K562 (cell line): Measurements from ENCODE around the gene MDC1. TPM values are rescaled to one million over a fixed set of nuclear protein-coding genes. Genes with fewer than 3 reads are reported as not detected.

Experiments used
- ATAC-seq: fragments of 200-7000 bp; cut with Tn5 transposase; 3 replicates; pipeline ENCODE4 v1.9.1; 2020; ENCODE audit warnings: moderate library complexity
- Bru-seq: library from RNA; stranded (reverse); fragments of 400-500 nt; gene quantifications from one replicate; lab custom pipeline; 2021; lab: Mats Ljungman, UMichigan
- BruChase-seq, 2 experiments: library from RNA; stranded (reverse); fragments of 400-500 nt; gene quantifications; one replicate each; lab custom pipeline; 2021; lab: Mats Ljungman, UMichigan
- BruUV-seq: library from RNA; stranded (reverse); fragments of 400-500 nt; replicated peaks from 2 replicates; lab custom pipeline; 2021; lab: Mats Ljungman, UMichigan
- CTCF ChIA-PET: fragments of 300-600 bp; formaldehyde crosslinking; extraction: SDS; loops from one replicate; lab custom pipeline; 2021; ENCODE audit warnings: low intra/inter-chr PET ratio; lab: Yijun Ruan, JAX
- POLR2A ChIA-PET: fragments of 300-600, 350-650 bp; sonication (Branson Sonifier 250); formaldehyde crosslinking; extraction: SDS; loops from one replicate; lab custom pipeline; 2021; ENCODE audit warnings: antibody characterized with exemption, inconsistent platforms; lab: Yijun Ruan, JAX
- DNase-seq, 4 experiments: peaks; one replicate each; pipeline versions ENCODE4 v3.0.0 to v3.0.0-alpha.2; 2011 to 2018; ENCODE audit warnings: low spot score in 3 of 4, mixed read lengths in 3 of 4; ENCODE audit errors: extremely low read depth in 1 of 4
- FAIRE-seq: peaks from 2 replicates; lab custom pipeline; 2011; peaks lifted over from hg19 to GRCh38; lab: Jason Lieb, UNC
- H2AFZ ChIP-seq: 2 replicates; pipeline ENCODE4 v1.6.0; 2011; ENCODE audit warnings: low read depth, low read length, control low read depth, inconsistent platforms
- H3K27ac ChIP-seq: fragments of 200-600 bp; 3 replicates; pipeline ENCODE4 v1.8.0; 2011; ENCODE audit warnings: low read depth, mild to moderate bottlenecking, control low read depth, inconsistent platforms, low read length, moderate library complexity, mixed read lengths; ENCODE audit errors: extremely low read depth
- H3K27me3 ChIP-seq, 2 experiments: fragments of 300-600 bp in 1 of 2; 2 replicates in 1 of 2; 3 replicates in 1 of 2; pipeline versions ENCODE4 v1.6.0 to v1.8.0; 2011; ENCODE audit warnings: inconsistent platforms in 2 of 2, low read length in 2 of 2, mild to moderate bottlenecking in 1 of 2, mixed read lengths in 1 of 2, moderate library complexity in 1 of 2; ENCODE audit not compliant: control insufficient read depth in 2 of 2, insufficient read depth in 2 of 2
- H3K36me3 ChIP-seq: fragments of 300-600 bp; 3 replicates; pipeline ENCODE4 v1.8.0; 2011; ENCODE audit warnings: mild to moderate bottlenecking, low read length, inconsistent platforms; ENCODE audit not compliant: control insufficient read depth, insufficient read depth
- H3K4me1 ChIP-seq, 2 experiments: fragments of 200-600 bp in 1 of 2; replicated peaks in 1 of 2; 2 replicates in 1 of 2; 3 replicates in 1 of 2; pipeline versions ENCODE4 v1.5.1 to v1.8.0; 2011; ENCODE audit warnings: inconsistent platforms in 2 of 2, low read length in 2 of 2, mild to moderate bottlenecking in 1 of 2, mixed read lengths in 1 of 2, moderate library complexity in 1 of 2; ENCODE audit not compliant: control insufficient read depth in 2 of 2, insufficient read depth in 2 of 2
- H3K4me2 ChIP-seq: 2 replicates; pipeline ENCODE4 v1.6.1; 2011; ENCODE audit warnings: low read length, control low read depth, inconsistent platforms, mixed read lengths; ENCODE audit not compliant: insufficient read depth
- H3K4me3 ChIP-seq: fragments of 200-600 bp; sonication (generic), shearing (Covaris generic); 2 replicates; pipeline ENCODE4 v1.5.1; 2016; ENCODE audit warnings: control low read depth, inconsistent platforms
- H3K79me2 ChIP-seq: fragments of 200-600 bp; 3 replicates; pipeline ENCODE4 v1.8.0; 2011; ENCODE audit warnings: low read length, inconsistent platforms; ENCODE audit not compliant: control insufficient read depth, insufficient read depth
- H3K9ac ChIP-seq, 2 experiments: 2 replicates each; pipeline versions ENCODE4 v1.6.0 to v1.6.1; 2011; ENCODE audit warnings: low read depth in 2 of 2, low read length in 2 of 2, control low read depth in 1 of 2, inconsistent platforms in 1 of 2, mild to moderate bottlenecking in 1 of 2, mixed read lengths in 1 of 2; ENCODE audit not compliant: insufficient read depth in 1 of 2
- H3K9me1 ChIP-seq: one replicate; pipeline ENCODE4 v1.6.0; 2011; ENCODE audit warnings: inconsistent platforms, mild to moderate bottlenecking, low read length, moderate library complexity; ENCODE audit not compliant: control insufficient read depth, insufficient read depth
- H3K9me3 ChIP-seq: replicated peaks from 2 replicates; pipeline ENCODE4 v1.5.1; 2011; ENCODE audit warnings: low read depth, low read length, inconsistent platforms; ENCODE audit not compliant: control insufficient read depth, insufficient read depth
- H4K20me1 ChIP-seq: replicated peaks from 2 replicates; pipeline ENCODE4 v1.6.1; 2011; ENCODE audit warnings: low read length, inconsistent platforms, mixed read lengths; ENCODE audit not compliant: control insufficient read depth, insufficient read depth
- ARID3A ChIP-seq: IDR thresholded peaks from 2 replicates; pipeline ENCODE4 v1.6.1; 2012; ENCODE audit warnings: low read depth, low read length, improper control_type of control experiment, borderline replicate concordance
- CAMTA2 ChIP-seq: fragments of 250-450 bp; sonication (Bioruptor Pico); conservative IDR thresholded peaks from 2 replicates; pipeline ENCODE4 v1.5.1; 2022
- E2F6 ChIP-seq, 2 experiments: IDR thresholded peaks; 2 replicates each; pipeline ENCODE4 v1.6.1; 2011; ENCODE audit warnings: borderline replicate concordance in 1 of 2, control low read depth in 1 of 2, low read depth in 1 of 2, low read length in 1 of 2, mild to moderate bottlenecking in 1 of 2, mixed read lengths in 1 of 2, moderate library complexity in 1 of 2; ENCODE audit not compliant: insufficient read depth in 1 of 2, insufficient read length in 1 of 2, poor library complexity in 1 of 2, severe bottlenecking in 1 of 2; ENCODE audit errors: extremely low read depth in 1 of 2
- GTF3C2 ChIP-seq: IDR thresholded peaks from 3 replicates; pipeline ENCODE4 v1.6.1; 2011; ENCODE audit warnings: borderline replicate concordance, mild to moderate bottlenecking, moderate library complexity; ENCODE audit not compliant: insufficient read length; ENCODE audit errors: extremely low read depth
- PTTG1 ChIP-seq: fragments of 450-650 bp; IDR thresholded peaks from 2 replicates; pipeline ENCODE4 v1.6.1; 2016; ENCODE audit warnings: low read depth, mild to moderate bottlenecking, missing genetic modification characterization, missing compliant biosample characterization
- SMARCA4 ChIP-seq: fragments of 450-650 bp; IDR thresholded peaks from 2 replicates; pipeline ENCODE4 v1.6.1; 2016
- ZC3H8 ChIP-seq: fragments of 450-650 bp; IDR thresholded peaks from 2 replicates; pipeline ENCODE4 v1.6.1; 2017
- ZFP36 ChIP-seq: fragments of 150-350 bp; IDR thresholded peaks from 2 replicates; pipeline ENCODE4 v1.6.1; 2018; ENCODE audit warnings: low read length, low read depth; ENCODE audit not compliant: partially characterized antibody
- ZNF184 ChIP-seq: sonication (generic); formaldehyde crosslinking; IDR thresholded peaks from 2 replicates; pipeline ENCODE4 v1.5.0; 2020; ENCODE audit warnings: missing genetic modification reagents
- WGBS: fragments of 100-300 bp; shearing (Covaris generic); methylation state at CpG from one replicate; pipeline ENCODE4 v1.1.6; 2016; ENCODE audit warnings: low coverage, mixed read lengths; ENCODE audit not compliant: insufficient coverage; ENCODE audit errors: missing lambda C conversion rate; 5-methylcytosine and 5-hydroxymethylcytosine counted together
- in situ Hi-C: fragments of 300-500 bp; cut with MboI; formaldehyde crosslinking; loops from 4 replicates; pipeline ENCODE4 v1.15.0; 2018; ENCODE audit warnings: inconsistent platforms, mixed read lengths
- intact Hi-C: fragments of 100-400 bp; cut with micrococcal nuclease; formaldehyde crosslinking; loops from 2 replicates; pipeline ENCODE4 v1.14.2; 2022
- long read RNA-seq, 3 experiments: library from polyadenylated mRNA in 2 of 3; library from RNA in 1 of 3; unstranded in 2 of 3; stranded (forward) in 1 of 3; transcript quantifications; one replicate each; pipeline ENCODE4 v2.0.0, GENCODE V29; 2019 to 2022
- polyA minus RNA-seq, 3 experiments: library from RNA; depleted of rRNA, polyadenylated mRNA; stranded (reverse); fragments of >200 nt; gene quantifications; 2 replicates each; pipeline ENCODE4 v1.2.3, GENCODE V29; 2011
- polyA plus RNA-seq, 8 experiments: library from polyadenylated mRNA; depleted of rRNA in 4 of 8; stranded (reverse) in 5 of 8; unstranded in 3 of 8; fragments of >200 nt; fragmentation: Nextera tagmentation in 2 of 8; fragmentation: Illumina TruSeq in 1 of 8; extraction: Ambion mirVana in 2 of 8; extraction: Trizol in 1 of 8; gene quantifications; 2 replicates each; pipeline versions ENCODE4 v1.2.1 to v1.2.3, GENCODE V29; 2011 to 2014; ENCODE audit warnings: inconsistent platforms in 1 of 8, missing spikeins in 1 of 8
- total RNA-seq, 7 experiments: library from RNA; depleted of rRNA in 6 of 7; stranded (reverse); fragments of >200 nt in 6 of 7; fragmentation: Illumina TruSeq in 2 of 7; extraction: Trizol in 2 of 7; gene quantifications; 2 replicates each; pipeline versions ENCODE4 v1.2.1 to v1.2.3, GENCODE V29; 2011 to 2021; ENCODE audit warnings: low replicate concordance in 1 of 7

MDC1 gene
- 79.5 and 80.7 TPM in 2 replicates for total RNA-seq (2011; cell fraction: chromatin; rRNA removed; ENCODE audit: low replicate concordance)
- 47.5 and 50.5 TPM in 2 replicates for total RNA-seq (2011; cell fraction: nucleolus; rRNA removed)
- total RNA-seq (2011; cell fraction: nucleoplasm; rRNA removed): 62.0 and 85.1 TPM in 2 replicates
- total RNA-seq (2014; rRNA removed) (15.7 and 24.3 TPM in 2 replicates), total RNA-seq (2014; rRNA removed; fragmentation: Illumina TruSeq; extraction: Trizol) (20.0 and 25.5 TPM in 2 replicates), total RNA-seq (2015; rRNA removed; fragmentation: Illumina TruSeq; extraction: Trizol) (15.6 and 18.2 TPM in 2 replicates), total RNA-seq (2021) (96.8 and 114 TPM in 2 replicates), polyA plus RNA-seq (2011; rRNA removed) (21.5 and 55.8 TPM in 2 replicates), polyA plus RNA-seq (2014; fragmentation: Illumina TruSeq; extraction: Trizol) (72.9 and 95.4 TPM in 2 replicates), polyA plus RNA-seq (2014; fragmentation: Nextera tagmentation; extraction: Ambion mirVana) (1 to 10 TPM; 8.2 to 8.8 TPM), polyA plus RNA-seq (2014; rRNA removed) (31.3 and 35.0 TPM in 2 replicates), polyA minus RNA-seq (2011; rRNA and poly(A)+ RNA removed) (24.0 and 34.6 TPM in 2 replicates), Bru-seq, nascent RNA (percentile 86 among the genes with signal in this experiment), BruChase-seq, experiment 1, labeled RNA remaining after a 2-hour chase (percentile 88 among the genes with signal in this experiment), BruChase-seq, experiment 2, labeled RNA remaining after a 6-hour chase (percentile 93 among the genes with signal in this experiment)
- polyA plus RNA-seq (2011; cell fraction: cytosol; rRNA removed): 28.0 and 35.1 TPM in 2 replicates
- 105 and 141 TPM in 2 replicates for polyA plus RNA-seq (2011; cell fraction: nucleus; rRNA removed)
- polyA plus RNA-seq (2012): 68.1 and 105 TPM in 2 replicates
- 56.9 and 94.9 TPM in 2 replicates for polyA minus RNA-seq (2011; cell fraction: cytosol; rRNA and poly(A)+ RNA removed)
- 16.4 and 27.8 TPM in 2 replicates for polyA minus RNA-seq (2011; cell fraction: nucleus; rRNA and poly(A)+ RNA removed)
- long read RNA-seq, experiment 1, transcript MDC1-206 (5 exons, 1,402 nt): major isoform, 7 of 73 reads
- long read RNA-seq, experiment 1, partial matches to known transcripts: 53 of 73 reads
- long read RNA-seq, experiment 1, other reads (novel, unspliced or antisense): 12 of 73 reads
- long read RNA-seq, experiment 2, partial matches to known transcripts: 26 of 52 reads
- long read RNA-seq, experiment 2, other reads (novel, unspliced or antisense): 26 of 52 reads
- long read RNA-seq, experiment 3, partial matches to known transcripts: 6 of 8 reads
- long read RNA-seq, experiment 3, other reads (novel, unspliced or antisense): 2 of 8 reads

- peak; percentile 96 to 100 (median 98) for DNase-seq
- WGBS: under 1% methylated on average over 48 of the region's 48 CpGs
- ATAC-seq: peak; percentile 78
- Histone ChIP-seq H3K4me3 (peak within 1 kb of the TSS; percentile 56), H3K9me3 (no peaks in the 10 kb centered on the region), H3K27me3 (no peaks in the 10 kb centered on the region), H3K4me1 (peaks cover 8 to 15% of the 10 kb centered on the region in 2 experiments), H3K36me3 (peaks cover 38% of the 10 kb centered on the region), H3K27ac (peak within 1 kb of the TSS; percentile 98), H3K9me1 (no peaks in the 10 kb centered on the region), H2AFZ (peak within 1 kb of the TSS; percentile 71), H4K20me1 (peaks cover 9% of the 10 kb centered on the region), H3K4me2 (peak within 1 kb of the TSS; percentile 98), H3K79me2 (peaks cover 75% of the 10 kb centered on the region), H3K9ac (peak within 1 kb of the TSS; percentile 94 to 100)
- FAIRE-seq: peak; percentile 99
- intact Hi-C loops: loop anchor here (1.0 kb wide), 3 partner anchors 30 to 100 kb away; partner anchors contain the start of genes MRPS18B and PPP1R10
- POLR2A ChIA-PET: interaction anchor here (0.6 to 27.1 kb wide), 23 partner anchors 12 to 989 kb away, joined by 3 to 524 read pairs (median 4); partner anchors contain the start of genes LY6G6F, NRM and PSORS1C2
- CTCF ChIA-PET: no interaction called here
- in situ Hi-C loops: no loop called here
- no TSS peak for BruUV-seq
- 0 out of 2 replicates have a peak, but pooled peaks have one; percentile 52 for TF ChIP-seq ARID3A
- TF ChIP-seq ZNF184 (CRISPR knock-in tag): no peak
- TF ChIP-seq ZFP36: peak; percentile 45
- TF ChIP-seq GTF3C2: no peak
- 0 out of 2 replicates have a peak, but pooled peaks have one; percentile 77 for TF ChIP-seq SMARCA4
- TF ChIP-seq CAMTA2: 0 out of 2 replicates have a peak, but pooled peaks have one; percentile 36
- TF ChIP-seq E2F6 (IDR thresholded peaks at IDR 0.05; ENCODE audit: borderline replicate concordance in 1 of 2, extremely low read depth in 1 of 2, insufficient read depth in 1 of 2, insufficient read length in 1 of 2, low read depth in 1 of 2, low read length in 1 of 2, poor library complexity in 1 of 2, severe bottlenecking in 1 of 2): peak; percentile 83 to 88
- TF ChIP-seq PTTG1 (tag): no peak
- TF ChIP-seq ZC3H8: no peak
Observed at GRCh38 chr6:30717129-30717844, at the start of gene MDC1. MDC1 (minus strand) TSS chr6:30717281; CDS start chr6:30715175, 2,106 bp downstream.
